Suprapubic skin (tissue), 4 donors: ENCODE data around the gene IFT81. TPM values are rescaled to one million over a fixed set of nuclear protein-coding genes. Genes with fewer than 3 reads are reported as not detected.

Source experiments
- DNase-seq, 2 donors: peaks; one replicate each; pipeline ENCODE4 v3.0.0-alpha.2; 2019; ENCODE audit warnings: low spot score in 2 of 2
- H3K27ac ChIP-seq: fragments of 200-600 bp; sonication (generic); one replicate; pipeline ENCODE4 v1.5.1; 2019
- H3K27me3 ChIP-seq: fragments of 200-600 bp; sonication (generic); one replicate; pipeline ENCODE4 v1.5.1; 2019
- H3K36me3 ChIP-seq: fragments of 200-600 bp; sonication (generic); one replicate; pipeline ENCODE4 v1.5.1; 2019
- H3K4me1 ChIP-seq: fragments of 200-600 bp; sonication (generic); one replicate; pipeline ENCODE4 v1.5.1; 2019
- H3K4me3 ChIP-seq: fragments of 200-600 bp; sonication (generic); one replicate; pipeline ENCODE4 v1.5.1; 2019; ENCODE audit warnings: mild to moderate bottlenecking
- H3K9me3 ChIP-seq: fragments of 200-600 bp; sonication (generic); one replicate; pipeline ENCODE4 v1.5.1; 2019
- EP300 ChIP-seq: sonication (generic); formaldehyde crosslinking; IDR thresholded peaks from one replicate; pipeline ENCODE4 v1.6.1; 2017; ENCODE audit warnings: antibody characterized with exemption
- POLR2A ChIP-seq, 2 donors: fragments of 450-650 bp; IDR thresholded peaks; one replicate each; pipeline ENCODE4 v1.6.1; 2017; ENCODE audit warnings: antibody characterized with exemption in 2 of 2, mild to moderate bottlenecking in 2 of 2, moderate library complexity in 2 of 2
- POLR2AphosphoS5 ChIP-seq, 3 donors: sonication (generic); formaldehyde crosslinking; IDR thresholded peaks; one replicate each; pipeline ENCODE4 v1.6.1; 2017; ENCODE audit warnings: antibody characterized with exemption in 3 of 3
- WGBS: methylation state at CpG from one replicate; pipeline ENCODE4 v1.1.5; 2018; 5-methylcytosine and 5-hydroxymethylcytosine counted together
- total RNA-seq, 4 donors: library from RNA; depleted of rRNA; stranded (reverse); fragments of >200 nt; gene quantifications; one replicate each; pipeline ENCODE4 v1.1.0, GENCODE V29; 2016
- TF ChIP-seq, protein P1 (sequence below), 2 donors: fragments of 200-600 bp in 1 of 2; fragments of 450-650 bp in 1 of 2; sonication (generic) in 1 of 2; IDR thresholded peaks; one replicate each; pipeline ENCODE4 v1.5.1; 2016 to 2019; ENCODE audit warnings: antibody characterized with exemption in 2 of 2, mild to moderate bottlenecking in 1 of 2, moderate library complexity in 1 of 2

Gene IFT81
- total RNA-seq, 4 donors from 2014 or later: 4.8 to 15.5 (median 5.3) TPM

DNA sequence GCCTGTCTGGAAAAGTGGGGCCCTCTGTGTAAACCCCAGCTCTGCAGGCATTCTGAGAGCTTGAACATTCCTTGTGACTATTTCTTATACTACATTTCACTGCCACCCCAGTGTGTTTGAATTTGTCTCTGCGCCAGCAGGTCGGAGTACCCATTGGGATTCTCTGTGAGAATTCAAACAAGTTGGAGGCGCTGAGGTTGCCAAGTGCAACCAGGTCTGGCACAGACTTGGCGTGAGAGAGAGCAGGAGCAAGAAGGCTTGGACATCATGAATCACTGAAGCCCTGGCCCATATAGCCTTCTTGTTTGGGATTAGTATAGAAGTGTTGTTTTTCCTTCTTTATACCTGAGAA, 123.9 kb downstream of the IFT81 start:
- no peak for TF ChIP-seq POLR2AphosphoS5 (IDR thresholded peaks at IDR 0.05)
- TF ChIP-seq, protein P1, sequence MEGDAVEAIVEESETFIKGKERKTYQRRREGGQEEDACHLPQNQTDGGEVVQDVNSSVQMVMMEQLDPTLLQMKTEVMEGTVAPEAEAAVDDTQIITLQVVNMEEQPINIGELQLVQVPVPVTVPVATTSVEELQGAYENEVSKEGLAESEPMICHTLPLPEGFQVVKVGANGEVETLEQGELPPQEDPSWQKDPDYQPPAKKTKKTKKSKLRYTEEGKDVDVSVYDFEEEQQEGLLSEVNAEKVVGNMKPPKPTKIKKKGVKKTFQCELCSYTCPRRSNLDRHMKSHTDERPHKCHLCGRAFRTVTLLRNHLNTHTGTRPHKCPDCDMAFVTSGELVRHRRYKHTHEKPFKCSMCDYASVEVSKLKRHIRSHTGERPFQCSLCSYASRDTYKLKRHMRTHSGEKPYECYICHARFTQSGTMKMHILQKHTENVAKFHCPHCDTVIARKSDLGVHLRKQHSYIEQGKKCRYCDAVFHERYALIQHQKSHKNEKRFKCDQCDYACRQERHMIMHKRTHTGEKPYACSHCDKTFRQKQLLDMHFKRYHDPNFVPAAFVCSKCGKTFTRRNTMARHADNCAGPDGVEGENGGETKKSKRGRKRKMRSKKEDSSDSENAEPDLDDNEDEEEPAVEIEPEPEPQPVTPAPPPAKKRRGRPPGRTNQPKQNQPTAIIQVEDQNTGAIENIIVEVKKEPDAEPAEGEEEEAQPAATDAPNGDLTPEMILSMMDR (IDR thresholded peaks at IDR 0.05): no peak
- no peak for TF ChIP-seq EP300
- TF ChIP-seq POLR2A (IDR thresholded peaks at IDR 0.05): no peak
- no peak for DNase-seq
- no peaks in the 10 kb centered on the region for H3K27me3 ChIP-seq
- no peaks in the 10 kb centered on the region for H3K9me3 ChIP-seq
- 64% methylated on average over 4 of the region's 4 CpGs for WGBS
- no peak overlapping the region for H3K4me3 ChIP-seq
- peak overlapping the region; percentile 88 for H3K27ac ChIP-seq
- H3K36me3 ChIP-seq: no peaks in the 10 kb centered on the region
- peaks cover 45% of the 10 kb centered on the region for H3K4me1 ChIP-seq

DNA sequence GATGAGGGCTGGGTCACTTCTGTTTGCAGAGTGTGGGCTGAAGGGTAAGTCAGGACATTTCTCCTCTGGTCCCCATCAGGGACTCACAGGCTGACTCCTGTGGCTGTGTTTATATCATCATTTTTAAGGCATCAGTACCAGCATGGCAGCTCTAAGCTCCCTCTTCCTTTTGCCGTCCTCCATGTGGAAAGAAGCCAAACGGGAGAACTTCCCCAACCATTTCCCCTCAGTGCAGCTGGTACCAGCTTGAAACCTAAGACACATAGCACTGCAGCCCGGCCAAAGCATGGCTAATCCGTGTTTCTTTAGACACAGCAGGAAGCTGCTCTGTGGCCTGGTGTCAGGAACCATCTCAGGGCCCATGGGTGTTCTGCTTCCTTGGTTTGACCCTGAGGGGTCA, 124.9 kb downstream of the IFT81 start:
- Histone ChIP-seq H3K27ac (peak overlapping the region; percentile 88), H3K4me3 (no peak overlapping the region), H3K9me3 (no peaks in the 10 kb centered on the region), H3K27me3 (no peaks in the 10 kb centered on the region), H3K4me1 (peaks cover 45% of the 10 kb centered on the region), H3K36me3 (no peaks in the 10 kb centered on the region)
- WGBS: 66% methylated on average over 4 of the region's 4 CpGs
- no peak for DNase-seq
- TF ChIP-seq POLR2A (IDR thresholded peaks at IDR 0.05) (no peak), EP300 (no peak), POLR2AphosphoS5 (IDR thresholded peaks at IDR 0.05) (no peak)
- TF ChIP-seq, protein P1 (IDR thresholded peaks at IDR 0.05): no peak

DNA sequence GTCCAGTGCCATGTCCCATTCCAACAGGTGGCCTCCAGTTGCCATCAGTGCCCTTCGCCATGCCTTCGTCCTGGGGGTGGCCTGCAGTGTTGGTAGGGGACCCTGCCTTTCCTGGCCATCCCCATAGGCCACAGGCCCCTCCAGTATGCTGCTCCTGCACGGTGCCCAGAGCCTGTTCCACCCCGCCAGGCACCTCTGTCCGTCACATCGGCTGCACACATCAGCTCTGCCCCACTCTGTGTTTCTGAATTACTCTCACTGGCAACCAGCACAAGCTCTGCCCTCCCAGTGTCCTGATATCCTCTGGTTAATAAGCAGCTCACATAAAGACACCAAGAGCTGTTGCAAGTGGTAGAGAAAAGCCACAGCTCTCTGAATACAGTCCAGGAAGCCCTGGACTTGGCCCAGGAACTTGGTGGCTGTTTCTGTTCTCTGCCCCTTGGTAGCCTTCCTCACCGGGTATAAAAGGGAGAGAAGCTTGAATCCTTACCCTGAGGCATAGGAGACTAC, 125.6 kb downstream of the IFT81 start:
- Histone ChIP-seq H3K36me3 (no peaks in the 10 kb centered on the region), H3K4me1 (peaks cover 45% of the 10 kb centered on the region), H3K27me3 (no peaks in the 10 kb centered on the region), H3K4me3 (no peak overlapping the region), H3K27ac (no peak overlapping the region), H3K9me3 (no peaks in the 10 kb centered on the region)
- 84% methylated on average over 7 of the region's 7 CpGs for WGBS
- TF ChIP-seq POLR2AphosphoS5 (IDR thresholded peaks at IDR 0.05) (no peak), EP300 (no peak), POLR2A (IDR thresholded peaks at IDR 0.05) (no peak)
- TF ChIP-seq, protein P1 (IDR thresholded peaks at IDR 0.05): no peak
- no peak for DNase-seq

DNA sequence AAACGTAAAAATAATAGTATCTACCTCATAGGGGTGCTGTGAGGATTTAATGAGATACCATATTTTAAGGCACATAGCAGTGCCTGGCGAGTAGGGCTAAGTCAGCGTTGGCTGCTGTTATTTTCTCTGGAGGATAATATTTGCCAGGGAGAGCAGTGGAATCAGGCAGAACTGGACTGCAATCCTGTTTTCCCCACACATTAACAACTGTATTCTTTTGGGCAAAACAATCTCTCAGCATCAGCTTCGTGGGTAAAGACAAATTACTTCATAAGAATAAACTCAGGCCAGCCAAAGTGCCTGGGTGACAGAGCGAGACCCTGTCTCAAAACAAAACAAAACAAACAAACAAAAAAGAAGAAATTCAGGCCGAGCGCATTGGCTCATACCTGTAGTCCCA, 127.2 kb downstream of the IFT81 start:
- no peak overlapping the region for H3K27ac ChIP-seq
- H3K4me3 ChIP-seq: no peak overlapping the region
- no peaks in the 10 kb centered on the region for H3K36me3 ChIP-seq
- TF ChIP-seq POLR2AphosphoS5 (IDR thresholded peaks at IDR 0.05) (no peak), EP300 (no peak), POLR2A (IDR thresholded peaks at IDR 0.05) (no peak)
- TF ChIP-seq, protein P1 (IDR thresholded peaks at IDR 0.05): no peak
- no peaks in the 10 kb centered on the region for H3K9me3 ChIP-seq
- 84% methylated on average over 7 of the region's 7 CpGs for WGBS
- no peak for DNase-seq
- no peaks in the 10 kb centered on the region for H3K27me3 ChIP-seq
- H3K4me1 ChIP-seq: peaks cover 41% of the 10 kb centered on the region

DNA sequence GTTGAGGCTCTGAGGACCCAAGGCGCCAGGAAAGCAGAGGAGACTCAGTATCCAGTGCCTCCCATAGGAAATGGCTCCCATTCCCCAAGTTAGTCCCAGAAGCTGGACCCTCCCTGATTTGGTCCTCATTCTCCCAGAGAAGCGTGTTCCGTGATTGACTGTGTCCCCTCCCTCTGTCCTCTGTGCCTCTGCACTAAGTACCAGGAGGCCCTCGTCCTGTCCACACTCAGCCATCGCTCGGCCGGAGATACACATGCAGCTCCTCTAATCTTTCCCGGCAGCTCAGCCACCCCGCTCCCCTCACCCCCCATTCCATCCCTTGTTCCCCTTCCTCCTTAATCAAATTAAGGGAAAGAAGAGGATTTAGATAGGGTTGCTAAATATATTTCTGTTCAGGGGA, 128.6 kb downstream of the IFT81 start:
- Histone ChIP-seq H3K4me3 (no peak overlapping the region), H3K27me3 (no peaks in the 10 kb centered on the region), H3K36me3 (no peaks in the 10 kb centered on the region), H3K9me3 (no peaks in the 10 kb centered on the region), H3K27ac (no peak overlapping the region), H3K4me1 (peaks cover 28% of the 10 kb centered on the region)
- no peak for TF ChIP-seq POLR2AphosphoS5 (IDR thresholded peaks at IDR 0.05)
- TF ChIP-seq, protein P1 (IDR thresholded peaks at IDR 0.05): no peak
- no peak for TF ChIP-seq POLR2A (IDR thresholded peaks at IDR 0.05)
- no peak for TF ChIP-seq EP300
- 93% methylated on average over 9 of the region's 9 CpGs for WGBS
- no peak for DNase-seq
